GM12872 (cell line): ENCODE measurements around the gene SH3BP4.
A peak's percentile ranks its signal among the peaks of the same experiment; 100 is the strongest.

Experiments used
- CTCF ChIP-seq: IDR thresholded peaks from 3 replicates; pipeline ENCODE4 v1.5.1; 2011; ENCODE audit warnings: low read depth, mild to moderate bottlenecking, low read length, moderate library complexity; ENCODE audit not compliant: insufficient read depth

SH3BP4 gene

GRCh38 chr2:235055891-235056516, 104.2 kb downstream of the SH3BP4 start:
- peak; percentile 34; the same call in 2 of the 3 replicates for TF ChIP-seq CTCF

- TF ChIP-seq CTCF = no peak
These were observed 105.0 kb downstream of the SH3BP4 start for GRCh38 chr2:235056768-235057167.

- no peak for TF ChIP-seq CTCF
These were observed 107.3 kb downstream of the SH3BP4 start for GRCh38 chr2:235059161-235059560.

- TF ChIP-seq CTCF = no peak
These were observed 109.8 kb downstream of the SH3BP4 start for GRCh38 chr2:235061656-235062055.

GRCh38 chr2:235063471-235063961, 111.7 kb downstream of the SH3BP4 start:
- TF ChIP-seq CTCF = no peak

- no peak for TF ChIP-seq CTCF
These were observed 113.2 kb downstream of the SH3BP4 start for GRCh38 chr2:235064976-235065375.

- no peak for TF ChIP-seq CTCF
These were observed 114.7 kb downstream of the SH3BP4 start for GRCh38 chr2:235066490-235066889.
